Measurements from ENCODE around the gene RNU6-9.
"Not testable (repeated sequence)": the region's sequence is repeated elsewhere in the genome, so short reads cannot be mapped to it uniquely, and the experiment has no call there.

RNU6-9 gene

DNA sequence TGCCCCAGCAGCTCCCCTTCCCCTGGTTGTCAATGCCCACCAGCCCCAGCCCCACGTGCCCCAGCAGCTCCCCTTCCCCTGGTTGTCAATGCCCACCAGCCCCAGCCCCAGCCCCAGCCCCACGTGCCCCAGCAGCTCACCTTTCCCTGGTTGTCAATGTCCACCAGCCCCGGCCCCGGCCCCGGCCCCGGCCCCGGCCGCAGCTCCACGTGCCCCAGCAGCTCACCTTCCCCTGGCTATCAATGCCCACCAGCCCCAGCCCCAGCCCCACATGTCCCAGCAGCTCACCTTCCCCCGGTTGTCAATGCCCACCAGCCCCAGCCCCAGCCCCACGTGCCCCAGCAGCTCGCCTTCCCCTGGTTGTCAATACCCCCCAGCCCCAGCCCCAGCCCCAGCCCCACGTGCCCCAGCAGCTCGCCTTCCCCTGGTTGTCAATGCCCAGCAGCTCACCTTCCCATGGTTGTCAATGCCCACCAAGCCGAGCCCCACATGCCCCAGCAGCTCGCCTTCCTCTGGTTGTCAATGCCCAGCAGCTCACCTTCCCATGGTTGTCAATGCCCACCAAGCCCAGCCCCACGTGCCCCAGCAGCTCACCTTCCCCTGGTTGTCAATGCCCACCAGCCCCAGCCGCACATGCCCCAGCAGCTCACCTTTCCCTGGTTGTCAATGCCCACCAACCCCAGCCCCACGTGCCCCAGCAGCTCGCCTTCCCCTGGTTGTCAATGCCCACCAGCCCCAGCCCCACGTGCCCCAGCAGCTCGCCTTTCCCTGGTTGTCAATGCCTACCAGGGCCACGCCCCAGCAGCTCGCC, 14.3 kb upstream of the RNU6-9 start:
- DNase-seq: not testable (repeated sequence)

DNA sequence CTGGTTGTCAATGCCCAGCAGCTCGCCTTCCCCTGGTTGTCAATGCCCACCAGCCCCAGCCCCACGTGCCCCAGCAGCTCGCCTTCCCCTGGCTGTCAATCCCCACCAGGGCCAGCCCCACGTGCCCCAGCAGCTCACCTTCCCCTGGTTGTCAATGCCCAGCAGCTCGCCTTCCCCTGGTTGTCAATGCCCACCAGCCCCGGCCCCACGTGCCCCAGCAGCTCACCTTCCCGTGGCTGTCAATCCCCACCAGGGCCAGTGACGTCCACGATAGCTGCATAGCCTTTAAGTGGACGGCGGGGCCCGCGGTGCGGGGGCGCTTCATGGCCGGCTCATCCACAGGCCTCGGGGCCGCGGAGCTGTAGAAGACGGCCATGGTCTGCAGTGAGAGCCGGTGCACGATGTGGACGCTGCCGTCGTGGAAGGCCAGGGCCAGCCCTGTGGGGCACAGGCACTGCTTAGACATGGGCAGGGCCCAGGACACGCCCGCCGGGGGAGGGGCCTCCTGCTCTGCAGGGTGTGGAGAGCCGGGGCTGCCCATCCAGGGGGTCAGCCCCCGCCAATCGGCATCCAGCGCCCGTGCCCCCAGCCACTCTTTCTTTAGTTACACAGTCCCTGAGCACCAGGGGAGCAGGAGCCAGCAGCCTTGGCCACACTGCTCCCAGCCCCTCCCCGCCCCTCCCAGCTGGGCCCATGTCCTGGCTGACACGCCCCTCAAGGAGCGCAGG, 13.4 kb upstream of the RNU6-9 start:
- no peak for DNase-seq

DNA sequence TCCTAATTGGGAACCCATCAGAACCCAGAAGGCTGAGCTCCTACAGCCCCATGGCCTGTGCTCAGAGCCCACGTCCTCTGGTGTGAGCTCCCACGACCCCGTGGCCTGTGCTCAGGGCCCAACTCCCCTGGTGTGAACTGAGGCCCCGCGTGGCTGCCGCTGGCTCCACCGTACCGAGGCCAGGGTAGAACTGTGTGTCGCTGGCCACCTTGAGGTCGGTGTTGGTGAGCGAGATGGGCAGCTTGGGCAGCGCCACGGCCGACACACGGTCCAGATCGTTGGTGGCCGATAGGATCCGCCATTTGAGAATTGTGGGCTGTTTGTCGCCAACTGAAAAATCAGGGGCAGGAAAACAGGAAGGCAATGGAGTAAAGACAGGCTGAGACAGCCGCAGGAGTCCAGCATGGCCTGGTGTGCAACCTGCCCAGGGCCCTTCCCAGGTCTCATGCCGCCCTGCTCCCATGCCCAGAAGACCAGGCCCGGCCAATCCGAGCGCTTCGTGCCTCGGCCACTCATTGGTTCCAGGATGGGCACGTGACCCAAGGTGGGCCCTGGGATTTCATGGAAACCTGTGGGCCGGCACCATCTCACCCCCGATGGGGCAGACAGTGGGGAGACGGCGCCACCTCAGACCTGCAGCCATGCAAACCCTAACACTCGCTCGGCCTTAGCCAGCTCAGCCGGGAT, 11.8 kb upstream of the RNU6-9 start:
- DNase-seq: no peak

DNA sequence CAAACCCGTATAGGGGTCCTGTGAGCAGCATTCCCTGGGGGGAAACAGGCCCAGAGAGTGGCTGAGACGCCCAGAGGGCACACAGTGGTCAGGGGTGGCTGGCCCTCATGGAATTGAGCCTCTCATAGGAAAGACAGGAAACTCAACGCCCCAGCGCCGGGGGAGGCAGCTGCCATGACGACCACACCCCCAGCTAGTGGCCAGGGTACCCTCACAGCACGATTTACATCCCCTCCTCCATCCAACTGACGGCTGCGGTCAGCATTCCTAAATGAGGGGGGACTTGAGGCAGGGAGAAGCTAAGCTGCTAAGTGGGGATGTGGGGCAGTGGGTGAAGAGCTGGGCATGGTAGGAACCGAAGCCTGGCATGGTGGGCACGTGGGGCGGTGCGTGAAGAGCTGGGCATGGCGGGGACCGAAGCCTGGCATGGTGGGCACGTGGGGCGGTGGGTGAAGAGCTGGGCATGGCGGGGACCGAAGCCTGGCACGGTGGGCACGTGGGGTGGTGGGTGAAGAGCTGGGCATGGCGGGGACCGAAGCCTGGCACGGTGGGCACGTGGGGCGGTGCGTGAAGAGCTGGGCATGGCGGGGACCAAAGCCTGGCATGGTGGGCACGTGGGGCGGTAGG, 10.3 kb upstream of the RNU6-9 start:
- DNase-seq: no peak

DNA sequence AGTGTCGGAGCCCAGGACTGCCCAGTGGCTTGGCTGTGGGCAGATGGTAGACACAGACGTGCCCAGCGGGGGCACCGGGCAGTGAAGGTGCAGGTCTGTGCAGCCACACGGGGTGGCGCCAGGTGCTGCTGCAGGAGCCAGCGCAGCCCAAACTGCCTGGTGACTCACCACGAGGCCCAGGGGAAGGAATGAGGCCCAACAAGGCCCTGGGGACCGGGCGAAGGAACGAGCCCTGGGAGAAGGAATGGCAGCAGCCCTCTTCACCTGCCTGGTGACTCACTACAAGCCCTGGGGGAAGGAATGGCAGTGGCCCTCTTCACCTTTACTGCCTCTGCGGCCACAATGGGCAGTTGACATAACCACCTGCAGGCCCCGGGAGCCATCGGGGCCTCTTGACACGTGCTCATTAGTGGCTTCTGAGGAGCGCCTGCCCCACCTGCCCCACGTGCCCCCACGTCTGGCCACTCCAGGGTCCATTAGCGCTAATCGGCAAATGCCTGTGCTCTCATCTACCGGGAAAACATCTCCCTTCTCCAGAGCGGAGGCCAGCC, 9.5 kb upstream of the RNU6-9 start:
- DNase-seq: no peak

DNA sequence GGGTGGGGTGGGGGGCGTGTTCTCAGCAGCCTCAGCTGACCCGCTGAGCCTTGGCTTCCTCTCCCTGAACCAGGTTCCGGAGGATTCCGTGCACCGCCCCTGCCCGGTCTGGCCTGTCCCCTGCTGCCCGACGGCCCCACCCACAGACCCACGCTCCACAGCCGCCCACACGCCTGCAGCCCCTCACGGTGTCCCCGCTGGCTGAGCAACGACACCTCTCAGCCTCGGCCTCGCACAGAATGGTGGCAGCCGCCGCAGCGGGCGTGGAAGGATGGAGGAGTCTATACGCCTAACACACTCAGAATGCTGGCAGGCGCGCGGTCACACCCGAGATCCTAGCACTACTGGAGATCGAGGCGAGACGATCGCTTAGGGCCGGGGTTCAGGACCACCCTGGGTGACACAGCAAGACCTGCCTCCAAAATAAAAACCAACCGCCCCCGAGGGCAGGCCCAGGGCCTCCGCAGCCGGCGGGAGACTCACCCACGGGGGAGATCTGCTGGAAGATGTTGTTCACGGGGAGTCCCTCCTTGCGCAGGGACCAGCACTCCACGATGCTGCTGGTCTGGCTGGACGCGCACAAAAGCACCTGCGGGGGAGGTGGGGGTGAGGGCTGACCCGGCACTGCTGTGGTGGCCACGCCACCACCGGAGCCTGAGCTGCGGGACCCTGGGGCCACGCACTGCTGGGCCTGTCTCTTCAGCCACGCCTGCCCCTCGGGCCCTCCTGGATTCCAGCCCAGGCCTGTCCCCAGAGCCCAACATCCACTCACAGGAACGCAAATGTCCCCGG, 8.7 kb upstream of the RNU6-9 start:
- no peak for DNase-seq

DNA sequence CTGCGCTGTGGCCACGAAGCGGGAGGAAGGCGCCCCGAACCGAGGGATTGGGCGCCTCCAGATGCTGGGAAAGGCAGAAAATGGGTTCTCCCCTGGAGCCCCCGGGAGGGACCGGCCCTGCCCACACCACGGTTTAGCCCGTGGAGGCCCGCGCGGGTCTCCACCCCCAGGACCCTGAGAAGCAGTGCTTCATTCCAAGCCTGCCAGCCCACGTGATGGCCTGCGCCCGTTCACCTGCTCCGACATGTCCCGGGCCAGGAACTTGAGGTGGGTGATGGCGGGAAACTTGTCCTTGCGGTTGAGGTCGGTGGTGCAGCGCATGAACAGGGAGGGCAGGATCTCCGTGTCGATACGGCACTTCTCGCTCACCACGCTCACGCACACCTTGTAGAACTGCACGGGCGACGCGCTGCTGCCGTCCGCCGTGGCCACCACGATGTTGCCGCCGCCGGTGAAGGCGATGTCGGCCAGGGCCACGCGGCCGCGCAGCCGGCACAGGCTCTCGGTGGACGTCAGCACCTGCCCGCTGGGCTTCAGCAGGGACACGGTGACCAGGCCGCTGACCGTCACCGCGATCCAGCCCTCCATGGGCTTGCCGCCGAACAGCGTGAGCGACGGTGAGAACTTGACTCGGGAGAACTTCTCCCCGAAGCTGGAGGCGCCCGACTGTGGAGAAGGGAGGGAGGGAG, 7.6 kb upstream of the RNU6-9 start:
- no peak for DNase-seq

DNA sequence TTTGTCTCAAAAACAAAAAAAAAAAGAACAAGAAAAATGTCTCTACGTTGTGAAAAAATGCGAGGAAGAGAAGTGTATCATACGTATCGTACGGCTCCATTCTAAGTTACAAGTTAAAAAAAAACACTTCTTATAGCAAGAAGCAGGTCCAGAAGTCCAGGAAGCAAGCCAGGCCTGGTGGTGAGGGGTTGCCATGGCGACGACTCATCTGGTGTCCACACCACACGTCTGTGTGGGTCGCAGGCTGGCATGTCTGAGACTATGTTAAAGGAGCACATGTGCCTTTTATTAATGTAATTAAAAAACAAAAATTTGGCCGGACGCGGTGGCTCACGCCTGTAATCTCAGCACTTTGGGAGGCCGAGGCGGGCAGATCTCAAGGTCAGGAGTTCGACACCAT, 6.2 kb upstream of the RNU6-9 start:
- no peak for DNase-seq

DNA sequence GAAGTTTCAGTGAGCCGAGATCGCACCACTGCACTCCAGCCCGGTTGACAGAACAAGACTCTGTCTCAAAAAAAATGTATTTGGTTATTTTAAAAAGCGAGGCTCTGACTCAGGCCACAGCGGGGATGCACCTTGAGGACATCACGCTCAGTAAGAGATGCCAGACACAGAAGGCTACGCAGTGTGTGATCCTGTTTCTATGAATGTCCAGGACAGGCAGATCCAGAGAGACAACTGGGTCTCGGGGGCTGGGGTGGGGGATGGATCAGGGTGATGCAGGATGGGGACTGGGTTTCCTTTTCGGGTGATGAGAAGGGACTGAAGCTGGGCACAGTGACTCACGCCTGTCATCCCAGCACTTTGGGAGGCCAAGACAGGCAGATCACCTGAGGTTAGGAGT, 5.7 kb upstream of the RNU6-9 start:
- no peak for DNase-seq

DNA sequence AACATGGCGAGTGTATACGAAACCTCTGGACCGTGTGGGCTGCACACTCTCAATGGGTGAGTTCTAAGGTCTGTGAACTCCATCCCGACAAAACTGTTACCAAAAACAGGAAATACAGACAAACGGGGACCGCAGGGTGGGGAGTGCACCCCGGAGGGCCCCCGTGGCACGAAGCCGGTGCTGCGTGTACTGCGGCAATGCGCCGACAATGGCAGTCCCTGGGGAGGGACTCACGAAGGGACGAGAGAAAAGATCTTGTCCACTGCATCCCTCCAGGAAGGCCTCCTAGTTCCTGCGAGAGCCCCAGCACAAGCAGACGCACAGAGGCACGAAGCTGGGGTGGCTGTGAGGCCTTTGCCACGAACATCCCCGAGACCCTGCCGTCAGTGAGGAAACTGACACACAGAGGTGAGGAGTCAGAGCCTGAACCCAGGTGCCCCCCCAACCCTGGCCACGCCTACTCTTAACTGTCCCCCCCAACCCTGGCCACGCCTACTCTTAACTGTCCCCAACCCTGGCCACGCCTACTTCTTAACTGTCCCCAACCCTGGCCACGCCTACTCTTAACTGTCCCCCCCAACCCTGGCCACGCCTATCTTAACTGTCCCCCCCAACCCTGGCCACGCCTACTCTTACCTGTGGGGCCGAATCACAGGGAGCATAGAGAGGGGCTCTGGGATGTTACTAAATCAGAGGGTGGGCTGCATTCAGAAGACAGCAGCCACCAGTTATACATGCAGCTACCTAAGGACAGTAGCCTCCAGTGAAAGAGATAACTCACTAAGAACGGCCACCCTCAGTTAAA, 4.5 kb upstream of the RNU6-9 start:
- DNase-seq: peak in 1 of 2 donors; percentile 41

DNA sequence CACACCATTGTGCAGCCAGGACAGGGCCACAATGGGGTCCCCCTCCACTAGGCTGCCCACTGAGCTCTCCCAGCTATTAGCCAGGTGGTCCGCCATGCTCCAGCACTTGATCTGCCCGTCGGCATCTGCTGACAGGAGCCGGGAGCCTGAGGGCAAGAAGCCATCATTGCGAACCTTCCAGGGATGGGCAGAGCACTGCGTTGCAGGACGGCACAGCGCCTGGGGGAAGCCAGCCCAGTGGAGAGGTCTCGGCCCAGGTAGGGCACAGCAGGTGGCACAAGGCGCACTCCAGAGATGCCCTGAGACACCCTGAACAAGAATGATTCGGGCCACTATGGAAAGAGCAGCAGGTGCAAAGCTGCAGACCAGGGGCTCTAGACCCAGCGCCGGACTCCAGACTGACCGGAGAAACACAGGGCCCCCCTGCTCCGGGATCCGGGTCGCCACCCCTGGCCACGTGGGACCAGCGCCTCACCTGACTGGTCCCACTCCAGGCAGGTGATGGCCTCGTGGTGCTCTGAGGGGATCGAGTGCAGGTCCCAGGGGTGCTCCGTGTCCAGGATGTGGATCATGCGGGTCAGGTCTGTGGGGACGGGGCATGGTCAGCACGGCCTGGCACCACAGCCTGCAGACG, 3.5 kb upstream of the RNU6-9 start:
- DNase-seq: no peak

DNA sequence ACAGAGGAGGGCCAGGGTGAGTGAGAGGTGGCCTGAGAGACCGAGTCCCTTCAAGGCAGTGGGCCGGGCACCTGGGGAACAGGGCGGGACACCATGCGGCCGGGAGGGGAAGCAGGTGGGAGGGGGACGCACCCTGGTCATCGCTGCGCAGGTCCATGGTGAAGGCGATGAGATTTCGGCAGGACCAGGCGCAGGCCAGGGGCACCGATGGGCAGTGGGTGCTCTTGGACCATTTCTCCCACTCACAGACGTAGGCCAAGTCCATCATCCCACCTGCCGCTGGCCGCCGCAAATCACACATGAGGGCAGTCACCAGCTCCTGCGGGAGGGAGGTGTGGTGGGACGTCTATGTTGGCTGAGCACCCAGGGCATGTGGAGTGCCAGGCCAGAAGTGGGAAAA, 2.5 kb upstream of the RNU6-9 start:
- no peak for DNase-seq

DNA sequence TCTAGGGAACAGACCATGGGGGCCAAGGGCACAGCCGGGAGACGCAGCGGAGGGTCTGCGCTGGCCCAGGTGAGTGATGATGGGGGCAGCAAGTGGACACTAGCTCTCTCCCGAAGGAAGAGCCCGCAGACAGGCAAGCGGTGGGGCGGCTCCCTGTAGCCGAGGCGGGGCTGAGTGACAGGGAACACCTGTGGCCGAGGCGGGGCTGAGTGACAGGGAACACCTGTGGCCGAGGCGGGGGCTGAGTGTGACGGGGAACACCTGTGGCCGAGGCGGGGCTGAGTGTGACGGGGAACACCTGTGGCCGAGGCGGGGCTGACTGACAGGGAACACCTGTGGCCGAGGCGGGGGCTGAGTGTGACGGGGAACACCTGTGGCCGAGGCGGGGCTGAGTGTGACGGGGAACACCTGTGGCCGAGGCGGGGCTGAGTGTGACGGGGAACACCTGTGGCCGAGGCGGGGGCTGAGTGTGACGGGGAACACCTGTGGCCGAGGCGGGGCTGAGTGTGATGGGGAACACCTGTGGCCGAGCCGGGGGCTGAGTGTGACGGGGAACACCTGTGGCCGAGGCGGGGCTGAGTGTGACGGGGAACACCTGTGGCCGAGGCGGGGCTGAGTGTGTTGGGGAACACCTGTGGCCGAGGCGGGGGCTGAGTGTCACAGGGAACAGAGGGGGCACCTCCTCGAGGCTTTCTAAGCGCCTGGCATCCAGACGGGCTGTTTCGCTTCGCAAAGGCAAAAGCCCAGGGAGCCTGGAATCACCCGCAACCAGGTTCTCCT, 1.7 kb upstream of the RNU6-9 start:
- not testable (repeated sequence) for DNase-seq

DNA sequence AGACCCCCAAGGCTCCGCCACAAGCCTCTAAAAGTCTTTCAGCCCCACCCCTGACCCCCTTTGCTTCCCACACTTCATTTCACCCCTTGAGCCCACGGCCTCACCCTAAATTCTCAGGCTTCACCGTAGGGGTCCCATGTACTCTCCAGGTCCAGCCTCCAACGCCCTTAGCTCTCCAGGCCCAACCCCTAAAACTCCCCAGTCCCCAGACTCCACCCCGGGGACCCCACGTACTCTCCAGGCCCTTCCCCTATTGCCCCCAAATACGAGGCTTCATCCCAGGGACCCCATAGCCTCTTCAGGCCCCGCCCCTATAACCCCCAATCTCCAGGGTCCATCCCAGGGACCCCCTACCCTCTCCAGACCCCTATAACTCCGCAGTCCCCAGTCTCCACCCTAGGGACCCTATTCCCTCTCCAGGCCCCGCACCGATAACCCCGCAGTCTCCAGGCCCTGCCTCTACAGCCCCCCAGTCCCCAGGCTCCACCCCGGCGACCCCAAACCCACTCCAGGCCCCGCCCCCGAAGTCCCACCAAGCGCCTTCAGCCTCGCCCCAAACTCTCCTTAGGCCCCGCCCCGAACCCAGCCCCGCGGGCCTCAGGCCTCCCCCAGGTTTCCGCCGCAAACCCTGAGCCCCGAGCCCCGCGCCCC, 916 bp upstream of the RNU6-9 start:
- no peak for DNase-seq

DNA sequence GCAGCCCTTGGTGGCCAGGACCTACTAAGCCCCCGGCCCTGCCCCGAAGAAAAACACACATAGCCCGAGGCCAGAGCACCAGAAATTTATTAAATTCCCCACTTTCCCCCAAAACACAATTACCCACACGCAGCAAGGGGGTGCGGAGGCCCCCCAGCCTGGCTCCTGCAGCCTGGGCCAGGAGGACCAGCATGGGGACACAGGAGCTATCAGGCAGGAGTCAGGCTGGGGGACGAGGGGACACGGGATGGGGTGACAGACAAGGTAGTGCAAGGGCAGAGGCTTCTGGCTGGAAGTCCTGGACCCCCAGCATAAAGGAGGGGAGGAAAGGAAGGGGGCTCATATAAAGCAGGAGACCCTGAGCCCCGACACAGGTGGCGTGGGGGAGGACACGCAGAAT, 3.1 kb downstream of the RNU6-9 start:
- DNase-seq: no peak

DNA sequence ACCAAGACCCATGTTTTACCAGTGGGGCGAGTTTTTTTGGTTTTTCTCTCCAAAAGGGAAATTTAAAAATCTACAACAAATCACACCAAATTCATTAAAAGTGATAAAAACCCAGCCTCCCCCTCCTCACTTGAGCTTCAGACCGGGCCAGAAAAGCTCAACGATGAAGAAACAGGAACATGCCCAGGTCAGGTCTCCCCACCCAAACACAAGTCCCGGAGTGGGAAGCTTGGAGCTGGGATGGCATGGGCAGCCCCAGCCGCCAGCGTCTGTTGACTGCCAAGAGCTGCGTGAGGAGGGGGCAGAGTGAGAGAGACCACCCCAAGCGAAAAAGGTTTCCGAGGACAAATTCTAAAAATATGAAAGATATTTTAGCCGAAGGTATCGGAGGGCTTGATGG, 3.7 kb downstream of the RNU6-9 start:
- no peak for DNase-seq

DNA sequence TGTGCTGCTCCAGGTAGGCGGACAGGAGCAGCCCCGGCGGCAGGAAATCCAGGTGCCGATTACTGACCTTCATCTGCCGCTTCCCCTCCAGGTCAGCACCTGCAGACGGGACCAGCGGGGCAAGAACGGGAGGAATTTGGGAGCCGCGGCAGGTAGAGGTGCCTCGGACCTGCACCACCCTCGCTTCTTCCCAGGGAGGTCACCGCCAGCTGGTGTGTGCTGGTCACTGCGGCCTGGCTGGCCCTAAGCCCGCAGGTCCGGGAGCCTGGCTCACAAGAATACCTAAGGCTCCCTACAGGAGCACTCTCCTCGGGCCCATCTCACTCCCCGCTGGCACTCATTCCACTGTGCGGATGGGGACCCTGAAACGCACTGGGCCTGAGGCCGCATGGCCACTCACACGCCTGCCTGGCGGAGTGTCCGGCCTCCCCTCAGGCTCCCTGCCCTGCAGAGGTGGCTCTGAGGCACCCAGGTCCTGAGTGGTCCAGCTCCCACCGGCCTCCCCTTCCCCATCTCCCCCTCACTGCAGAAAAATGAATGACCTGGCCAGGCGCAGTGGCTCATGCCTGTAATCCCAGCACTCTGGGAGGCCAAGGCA, 4.3 kb downstream of the RNU6-9 start:
- DNase-seq: no peak

DNA sequence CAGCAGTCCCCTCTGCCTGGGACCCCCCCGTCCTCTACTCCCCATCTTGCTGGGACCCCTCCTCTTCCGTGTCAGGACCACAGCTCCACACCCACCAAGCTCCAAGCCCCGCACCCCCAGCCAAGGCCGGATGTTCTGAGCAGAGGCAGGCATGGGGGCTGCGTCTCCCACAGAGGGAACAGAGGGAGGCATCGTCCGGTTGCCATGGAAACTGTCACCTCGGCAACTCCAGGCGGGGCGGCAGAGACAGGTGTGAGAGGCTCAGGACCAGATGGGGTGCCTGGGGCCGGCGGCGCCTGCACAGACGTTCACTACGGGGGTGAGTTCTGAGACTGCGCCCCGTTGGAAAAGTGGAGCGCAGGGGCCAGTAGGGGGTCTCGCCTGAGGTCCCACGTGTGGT, 5.4 kb downstream of the RNU6-9 start:
- no peak for DNase-seq

Data from activated CD4-positive, alpha-beta T cell treated with anti-CD3 and anti-CD28 coated beads for 4 hours (primary cell).